HCT116 (cell line): ENCODE data around the gene TMEM271. TPM values are rescaled to one million over a fixed set of nuclear protein-coding genes. Genes with fewer than 3 reads are reported as not detected.

Experiments
- ATAC-seq: fragments of 200-7000 bp; cut with Tn5 transposase; 2 replicates; pipeline ENCODE4 v1.9.1; 2020; ENCODE audit warnings: mild to moderate bottlenecking, moderate library complexity
- BruUV-seq: library from RNA; stranded (reverse); fragments of 400-500 nt; replicated peaks from 2 replicates; lab custom pipeline; 2021; lab: Mats Ljungman, UMichigan
- CTCF ChIA-PET: fragments of 300-600 bp; sonication (Branson Sonifier 250); formaldehyde crosslinking; loops from one replicate; lab custom pipeline; 2021; ENCODE audit warnings: antibody characterized with exemption; lab: Charles Lee
- POLR2A ChIA-PET: fragments of 300-600, 350-600 bp; sonication (Branson Sonifier 250); formaldehyde crosslinking; loops from one replicate; lab custom pipeline; 2021; ENCODE audit warnings: antibody characterized with exemption; lab: Charles Lee
- RAD21 ChIA-PET, 2 experiments: fragments of 300-600 bp; sonication (Branson Sonifier 250); formaldehyde crosslinking; loops; one replicate each; lab custom pipeline; 2023; ENCODE audit warnings: low total read pairs in 2 of 2; ENCODE audit not compliant: uncharacterized antibody in 2 of 2, unreplicated experiment in 2 of 2, low non-redundant PET in 1 of 2; lab: Charles Lee
- DNase-seq: peaks from one replicate; pipeline ENCODE4 v3.0.0-alpha.2; 2010; ENCODE audit warnings: low read depth, low spot score
- H2AFZ ChIP-seq: fragments of 200-600 bp; shearing (Covaris generic), sonication (generic); 2 replicates; pipeline ENCODE4 v1.6.1; 2017; ENCODE audit warnings: low read depth, mixed run types, mixed read lengths, antibody characterized with exemption, low read length; ENCODE audit not compliant: poor library complexity, severe bottlenecking
- H3K27ac ChIP-seq: 2 replicates; pipeline ENCODE4 v1.5.1; 2012; ENCODE audit warnings: low read depth, low read length
- H3K27me3 ChIP-seq: fragments of 200-600 bp; sonication (generic); 2 replicates; pipeline ENCODE4 v1.6.1; 2016; ENCODE audit warnings: mixed run types, low read length, mixed read lengths; ENCODE audit not compliant: insufficient read depth
- H3K36me3 ChIP-seq, 2 experiments: fragments of 200-500 bp in 1 of 2; fragments of 200-600 bp in 1 of 2; sonication (Bioruptor generic) in 1 of 2; sonication (generic) in 1 of 2; 2 replicates each; pipeline versions ENCODE4 v1.5.1 to v1.6.1; 2014 to 2016; ENCODE audit warnings: low read length in 2 of 2, inconsistent platforms in 1 of 2, mixed read lengths in 1 of 2, mixed run types in 1 of 2; ENCODE audit not compliant: insufficient read depth in 2 of 2, control insufficient read depth in 1 of 2
- H3K4me1 ChIP-seq, 2 experiments: fragments of 200-600 bp in 1 of 2; sonication (generic) in 1 of 2; 2 replicates each; pipeline versions ENCODE4 v1.5.1 to v1.6.1; 2012 to 2017; ENCODE audit warnings: low read length in 2 of 2, inconsistent platforms in 1 of 2, mild to moderate bottlenecking in 1 of 2, mixed read lengths in 1 of 2, mixed run types in 1 of 2, moderate library complexity in 1 of 2; ENCODE audit not compliant: insufficient read depth in 2 of 2, control insufficient read depth in 1 of 2
- H3K4me2 ChIP-seq: fragments of 200-600 bp; sonication (generic); 2 replicates; pipeline ENCODE4 v1.6.1; 2017; ENCODE audit warnings: mixed run types, low read length, mixed read lengths
- H3K4me3 ChIP-seq, 2 experiments: fragments of 200-600 bp in 1 of 2; sonication (generic) in 1 of 2; replicated peaks in 1 of 2; 2 replicates each; pipeline ENCODE4 v1.5.1; 2011 to 2016; ENCODE audit warnings: low read length in 2 of 2, control low read depth in 1 of 2, low read depth in 1 of 2, mild to moderate bottlenecking in 1 of 2, mixed read lengths in 1 of 2, mixed run types in 1 of 2
- H3K79me2 ChIP-seq: fragments of 200-600 bp; sonication (generic); 2 replicates; pipeline ENCODE4 v1.6.1; 2017; ENCODE audit warnings: mild to moderate bottlenecking, mixed run types, low read length, moderate library complexity, mixed read lengths; ENCODE audit not compliant: insufficient read depth
- H3K9ac ChIP-seq: fragments of 200-600 bp; sonication (generic); 2 replicates; pipeline ENCODE4 v1.6.1; 2016; ENCODE audit warnings: low read length, mixed read lengths
- H3K9me2 ChIP-seq: fragments of 200-600 bp; sonication (generic), shearing (Covaris generic); 2 replicates; pipeline ENCODE4 v1.6.1; 2017; ENCODE audit warnings: mixed run types, mild to moderate bottlenecking, moderate library complexity; ENCODE audit not compliant: insufficient read depth
- H3K9me3 ChIP-seq, 2 experiments: fragments of 200-500 bp in 1 of 2; fragments of 200-600 bp in 1 of 2; sonication (Bioruptor generic) in 1 of 2; sonication (generic) in 1 of 2; 2 replicates each; pipeline ENCODE4 v1.6.1; 2014 to 2017; ENCODE audit warnings: low read length in 2 of 2, mixed read lengths in 2 of 2, inconsistent platforms in 1 of 2, low read depth in 1 of 2, mild to moderate bottlenecking in 1 of 2, mixed run types in 1 of 2, moderate library complexity in 1 of 2; ENCODE audit not compliant: control insufficient read depth in 1 of 2, insufficient read depth in 1 of 2
- H4K20me1 ChIP-seq: fragments of 200-600 bp; sonication (generic), shearing (Covaris generic); 2 replicates; pipeline ENCODE4 v1.6.1; 2017; ENCODE audit warnings: mixed run types, mild to moderate bottlenecking, moderate library complexity; ENCODE audit not compliant: insufficient read depth
- ATF3 ChIP-seq: IDR thresholded peaks from 2 replicates; pipeline ENCODE4 v1.6.1; 2012
- CEBPB ChIP-seq: IDR thresholded peaks from 2 replicates; pipeline ENCODE4 v1.6.1; 2012; ENCODE audit warnings: low read depth
- CTCF ChIP-seq, 3 experiments: fragments of 200-600 bp in 1 of 3; sonication (generic) in 1 of 3; IDR thresholded peaks in 2 of 3; conservative IDR thresholded peaks in 1 of 3; 2 replicates each; pipeline ENCODE4 v1.5.1; 2012 to 2017; ENCODE audit warnings: low read depth in 2 of 3, low read length in 2 of 3, antibody characterized with exemption in 1 of 3, borderline replicate concordance in 1 of 3, control low read depth in 1 of 3, mild to moderate bottlenecking in 1 of 3, mixed read lengths in 1 of 3, mixed run types in 1 of 3, moderate library complexity in 1 of 3; ENCODE audit not compliant: insufficient read depth in 1 of 3
- ELF1 ChIP-seq: IDR thresholded peaks from 2 replicates; pipeline ENCODE4 v1.6.1; 2012; ENCODE audit warnings: low read depth, borderline replicate concordance
- EZH2phosphoT487 ChIP-seq: fragments of 200-600 bp; IDR thresholded peaks from 2 replicates; pipeline ENCODE4 v1.6.1; 2018; ENCODE audit warnings: antibody characterized with exemption, borderline replicate concordance
- FOSL1 ChIP-seq: IDR thresholded peaks from 2 replicates; pipeline ENCODE4 v1.6.1; 2012; ENCODE audit warnings: low read depth
- JUND ChIP-seq: IDR thresholded peaks from 2 replicates; pipeline ENCODE4 v1.6.1; 2012
- POLR2A ChIP-seq: IDR thresholded peaks from 2 replicates; pipeline ENCODE4 v1.7.0; 2011; ENCODE audit warnings: borderline replicate concordance; ENCODE audit not compliant: insufficient read depth, insufficient read length; ENCODE audit errors: extremely low read depth
- RAD21 ChIP-seq: IDR thresholded peaks from 2 replicates; pipeline ENCODE4 v1.6.1; 2012; ENCODE audit warnings: low read depth, mild to moderate bottlenecking
- REST ChIP-seq: IDR thresholded peaks from 2 replicates; pipeline ENCODE4 v1.6.1; 2012; ENCODE audit warnings: low read depth
- SRF ChIP-seq: IDR thresholded peaks from 2 replicates; pipeline ENCODE4 v1.6.1; 2012; ENCODE audit warnings: low read depth
- TCF7L2 ChIP-seq: IDR thresholded peaks from 2 replicates; pipeline ENCODE4 v1.7.0; 2011; ENCODE audit warnings: borderline replicate concordance, inconsistent platforms; ENCODE audit not compliant: insufficient read depth, insufficient read length; ENCODE audit errors: extremely low read depth
- ZFX ChIP-seq: fragments of 450-650 bp; IDR thresholded peaks from 2 replicates; pipeline ENCODE4 v1.6.1; 2017
- ZNF274 ChIP-seq: fragments of 200-500 bp; sonication (Bioruptor generic); IDR thresholded peaks from 2 replicates; pipeline ENCODE4 v1.6.1; 2014; ENCODE audit warnings: mild to moderate bottlenecking, low read depth, low read length, inconsistent platforms
- intact Hi-C: fragments of 100-400 bp; cut with micrococcal nuclease; formaldehyde crosslinking; loops from 2 replicates; pipeline ENCODE4 v1.10.0; 2022
- total RNA-seq: library from RNA; stranded (reverse); gene quantifications from one replicate; pipeline ENCODE4 v1.2.1, GENCODE V29; 2021; ENCODE audit not compliant: unreplicated experiment
- TF ChIP-seq, protein P1 (sequence below): IDR thresholded peaks from 2 replicates; pipeline ENCODE4 v1.6.1; 2011; ENCODE audit warnings: mild to moderate bottlenecking, low read length, moderate library complexity; ENCODE audit not compliant: insufficient replicate concordance; ENCODE audit errors: extremely low read depth

The TMEM271 gene
- total RNA-seq, 1 experiment from 2014 or later: not detected

GRCh38 chr4:544386-545105, 31.5 kb downstream of the TMEM271 start:
- Histone ChIP-seq H3K9me2 (no peaks in the 10 kb centered on the region), H3K4me1 (no peaks in the 10 kb centered on the region), H2AFZ (no peak overlapping the region), H4K20me1 (no peaks in the 10 kb centered on the region), H3K4me2 (no peak overlapping the region), H3K9me3 (no peaks in the 10 kb centered on the region), H3K9ac (no peak overlapping the region), H3K36me3 (no peaks in the 10 kb centered on the region), H3K27ac (no peak overlapping the region), H3K27me3 (peaks cover 4% of the 10 kb centered on the region), H3K79me2 (no peaks in the 10 kb centered on the region), H3K4me3 (no peak overlapping the region)
- ChIA-PET POLR2A (no interaction called here), CTCF (no interaction called here), RAD21 (no interaction called here)
- no TSS peak for BruUV-seq
- intact Hi-C loops: no loop called here
- ATAC-seq (no peak), DNase-seq (no peak)
- TF ChIP-seq ATF3 (no peak), CEBPB (no peak), RAD21 (no peak), CTCF (IDR thresholded peaks at IDR 0.05 in 2 of 3, conservative IDR thresholded peaks at IDR 0.05 in 1 of 3; ENCODE audit: borderline replicate concordance in 1 of 3, insufficient read depth in 1 of 3, low read depth in 2 of 3, low read length in 2 of 3) (no peak), TCF7L2 (no peak), REST (no peak), POLR2A (no peak), JUND (no peak), FOSL1 (no peak), ZNF274 (no peak), ZFX (no peak), ELF1 (no peak), SRF (no peak), EZH2phosphoT487 (no peak)
- TF ChIP-seq, protein P1, sequence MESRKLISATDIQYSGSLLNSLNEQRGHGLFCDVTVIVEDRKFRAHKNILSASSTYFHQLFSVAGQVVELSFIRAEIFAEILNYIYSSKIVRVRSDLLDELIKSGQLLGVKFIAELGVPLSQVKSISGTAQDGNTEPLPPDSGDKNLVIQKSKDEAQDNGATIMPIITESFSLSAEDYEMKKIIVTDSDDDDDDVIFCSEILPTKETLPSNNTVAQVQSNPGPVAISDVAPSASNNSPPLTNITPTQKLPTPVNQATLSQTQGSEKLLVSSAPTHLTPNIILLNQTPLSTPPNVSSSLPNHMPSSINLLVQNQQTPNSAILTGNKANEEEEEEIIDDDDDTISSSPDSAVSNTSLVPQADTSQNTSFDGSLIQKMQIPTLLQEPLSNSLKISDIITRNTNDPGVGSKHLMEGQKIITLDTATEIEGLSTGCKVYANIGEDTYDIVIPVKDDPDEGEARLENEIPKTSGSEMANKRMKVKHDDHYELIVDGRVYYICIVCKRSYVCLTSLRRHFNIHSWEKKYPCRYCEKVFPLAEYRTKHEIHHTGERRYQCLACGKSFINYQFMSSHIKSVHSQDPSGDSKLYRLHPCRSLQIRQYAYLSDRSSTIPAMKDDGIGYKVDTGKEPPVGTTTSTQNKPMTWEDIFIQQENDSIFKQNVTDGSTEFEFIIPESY: no peak
